SH-SY5Y (cell line): ENCODE measurements around the gene ALX4.

Experiments used
- GATA2 ChIP-seq: IDR thresholded peaks from 2 replicates; pipeline ENCODE4 v1.6.1; 2011; ENCODE audit warnings: mild to moderate bottlenecking, low read depth, low read length
- GATA3 ChIP-seq: IDR thresholded peaks from 2 replicates; pipeline ENCODE4 v1.6.1; 2011; ENCODE audit warnings: low read depth, mild to moderate bottlenecking, low read length, moderate library complexity

GRCh38 chr11:44241851-44242250, 68.1 kb downstream of the ALX4 start:
- TF ChIP-seq GATA2 (no peak), GATA3 (no peak)
